Skeletal muscle satellite cell (primary cell): ENCODE measurements around the gene LCAT.
"Not testable (repeated sequence)": the region's sequence is repeated elsewhere in the genome, so short reads cannot be mapped to it uniquely, and the experiment has no call there.

ENCODE experiments used
- H3K27me3 ChIP-seq: 2 replicates; pipeline ENCODE4 v1.7.0; 2013; ENCODE audit warnings: low read length; ENCODE audit not compliant: control insufficient read depth, insufficient read depth
- H3K36me3 ChIP-seq: 2 replicates; pipeline ENCODE4 v1.7.0; 2013; ENCODE audit warnings: mild to moderate bottlenecking, control low read depth, low read length; ENCODE audit not compliant: insufficient read depth
- H3K4me1 ChIP-seq: 2 replicates; pipeline ENCODE4 v1.7.0; 2013; ENCODE audit warnings: low read length; ENCODE audit not compliant: control insufficient read depth, insufficient read depth
- H3K4me2 ChIP-seq: 2 replicates; pipeline ENCODE4 v1.7.0; 2013; ENCODE audit warnings: mild to moderate bottlenecking, low read length
- H3K4me3 ChIP-seq: 2 replicates; pipeline ENCODE4 v1.7.0; 2013; ENCODE audit warnings: low read length
- H3K9ac ChIP-seq: 2 replicates; pipeline ENCODE4 v1.7.0; 2013; ENCODE audit warnings: mild to moderate bottlenecking, low read depth, low read length, moderate library complexity
- H3K9me3 ChIP-seq: replicated peaks from 2 replicates; pipeline ENCODE4 v1.7.0; 2013; ENCODE audit warnings: mild to moderate bottlenecking, control low read depth, low read length

Gene LCAT

DNA sequence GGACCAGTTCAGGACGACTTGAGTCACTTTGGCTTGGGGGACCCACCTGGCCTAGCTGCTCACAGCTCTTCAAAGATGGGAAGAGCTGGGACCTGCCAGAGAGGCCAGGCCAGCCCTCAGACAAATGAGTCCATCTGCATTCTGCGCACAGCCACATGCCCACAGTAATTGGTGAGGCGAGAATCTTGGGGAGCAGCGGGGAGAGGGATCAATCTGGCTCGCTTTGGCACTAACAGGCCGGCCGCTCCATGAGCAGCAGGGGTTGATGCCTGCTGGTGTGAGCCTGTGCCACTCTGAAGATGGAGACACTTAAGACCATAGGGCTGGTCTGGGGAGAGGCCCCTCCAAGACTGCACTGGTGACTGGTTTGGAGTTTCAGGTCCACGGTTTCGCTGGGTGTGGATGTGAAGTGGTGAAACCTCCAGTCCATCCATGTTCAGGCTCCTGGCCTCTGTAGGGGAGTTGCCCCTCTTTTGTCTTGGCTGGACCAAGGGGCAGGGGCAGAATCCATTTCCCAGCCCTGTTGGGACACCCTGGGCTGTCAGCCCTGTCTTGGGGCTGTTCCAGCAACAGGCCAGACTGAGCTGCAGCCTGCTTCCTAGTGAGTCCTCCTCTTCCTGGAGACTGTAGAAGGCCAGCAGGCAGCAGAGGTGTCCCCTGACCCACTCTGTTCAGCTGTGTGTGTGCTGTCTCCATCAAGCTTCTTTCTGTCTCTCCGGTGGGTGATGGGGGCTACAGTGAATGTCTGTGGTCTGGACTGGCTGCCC lies 19.6 kb downstream of the LCAT start:
- Histone ChIP-seq H3K4me2 (no peak overlapping the region), H3K9ac (no peak overlapping the region), H3K4me1 (peaks cover 13% of the 10 kb centered on the region), H3K27me3 (no peaks in the 10 kb centered on the region), H3K36me3 (peaks cover 32% of the 10 kb centered on the region), H3K4me3 (no peak overlapping the region), H3K9me3 (no peaks in the 10 kb centered on the region)

DNA sequence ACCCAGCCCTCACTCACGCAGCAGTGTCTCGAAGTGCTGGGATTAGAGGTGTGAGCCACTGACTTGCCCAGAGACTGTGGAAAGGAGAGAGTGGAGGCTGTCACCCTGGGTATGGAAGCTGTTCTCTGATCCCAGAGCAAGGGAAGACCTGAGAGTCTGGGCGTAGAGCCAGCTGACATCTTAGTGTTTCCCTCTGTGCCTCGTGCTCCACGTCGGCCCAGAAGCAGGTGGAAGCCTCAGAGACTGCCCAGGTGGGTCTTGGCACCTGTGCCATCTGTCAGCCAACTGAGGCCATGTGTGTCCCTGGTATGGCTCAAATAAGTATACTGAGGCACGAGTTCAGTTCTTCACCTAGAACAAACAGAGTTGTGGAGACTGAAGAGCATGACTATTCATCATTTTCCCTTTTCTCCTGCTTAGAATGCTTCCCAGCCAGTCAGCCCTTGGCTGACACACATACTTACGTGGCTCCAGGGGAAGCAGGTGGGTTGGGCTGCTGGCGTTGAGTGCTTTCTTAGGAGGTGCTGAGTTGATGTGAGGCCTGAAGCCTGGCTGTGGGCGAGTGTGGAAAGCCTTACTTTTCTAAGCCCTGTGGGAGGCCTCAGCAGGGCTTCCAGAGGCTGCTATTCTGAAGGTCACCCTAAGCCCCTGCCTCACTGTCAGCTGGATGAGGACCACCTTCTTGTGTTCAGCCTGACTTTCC lies 20.4 kb downstream of the LCAT start:
- Histone ChIP-seq H3K9ac (no peak overlapping the region), H3K4me3 (no peak overlapping the region), H3K36me3 (peaks cover 27% of the 10 kb centered on the region), H3K4me1 (peaks cover 13% of the 10 kb centered on the region), H3K4me2 (no peak overlapping the region), H3K27me3 (no peaks in the 10 kb centered on the region), H3K9me3 (no peaks in the 10 kb centered on the region)

DNA sequence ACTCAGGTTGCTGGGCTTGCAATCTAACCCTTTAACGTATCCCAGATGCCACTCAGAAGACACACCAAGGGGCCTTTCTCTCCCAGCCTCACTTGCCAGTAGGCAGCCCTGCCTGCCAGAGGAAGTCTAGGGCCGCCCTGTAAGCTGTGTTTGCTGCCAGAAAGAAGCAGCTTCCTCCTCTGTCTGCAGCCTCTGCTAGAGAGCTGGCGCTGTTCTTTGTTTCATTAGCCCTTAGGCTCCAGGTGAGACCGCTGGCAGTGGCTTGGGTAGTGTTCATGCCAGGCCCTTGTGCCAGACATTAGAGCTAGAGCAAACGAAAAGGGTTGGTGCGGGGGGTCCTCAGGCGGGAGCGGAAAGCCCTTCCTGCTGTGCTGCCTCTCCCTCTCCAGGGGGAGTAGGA lies 21.2 kb downstream of the LCAT start:
- Histone ChIP-seq H3K4me2 (no peak overlapping the region), H3K9ac (no peak overlapping the region), H3K27me3 (no peaks in the 10 kb centered on the region), H3K36me3 (peaks cover 21% of the 10 kb centered on the region), H3K4me1 (peaks cover 19% of the 10 kb centered on the region), H3K9me3 (no peaks in the 10 kb centered on the region), H3K4me3 (no peak overlapping the region)

DNA sequence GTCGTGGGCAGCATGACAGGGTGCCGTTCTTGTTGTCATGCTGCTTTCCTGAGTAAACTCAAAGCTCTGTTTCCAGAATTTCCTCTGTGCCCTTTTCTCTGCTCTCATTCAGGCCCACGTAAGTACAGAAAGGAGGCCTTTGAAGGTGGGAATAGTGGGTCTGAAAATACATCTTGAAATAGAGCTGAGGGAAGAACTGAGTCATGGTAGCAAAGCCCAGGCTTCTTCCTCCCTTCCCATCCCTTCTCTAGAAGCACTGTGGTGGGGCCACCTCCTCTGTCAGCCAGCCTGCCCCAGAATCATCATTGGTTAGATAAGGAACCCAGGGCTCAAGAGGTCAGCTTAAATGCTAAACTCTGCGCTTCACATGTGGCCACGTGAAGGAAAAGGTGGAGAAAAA lies 21.7 kb downstream of the LCAT start:
- Histone ChIP-seq H3K4me3 (no peak overlapping the region), H3K36me3 (peaks cover 16% of the 10 kb centered on the region)

DNA sequence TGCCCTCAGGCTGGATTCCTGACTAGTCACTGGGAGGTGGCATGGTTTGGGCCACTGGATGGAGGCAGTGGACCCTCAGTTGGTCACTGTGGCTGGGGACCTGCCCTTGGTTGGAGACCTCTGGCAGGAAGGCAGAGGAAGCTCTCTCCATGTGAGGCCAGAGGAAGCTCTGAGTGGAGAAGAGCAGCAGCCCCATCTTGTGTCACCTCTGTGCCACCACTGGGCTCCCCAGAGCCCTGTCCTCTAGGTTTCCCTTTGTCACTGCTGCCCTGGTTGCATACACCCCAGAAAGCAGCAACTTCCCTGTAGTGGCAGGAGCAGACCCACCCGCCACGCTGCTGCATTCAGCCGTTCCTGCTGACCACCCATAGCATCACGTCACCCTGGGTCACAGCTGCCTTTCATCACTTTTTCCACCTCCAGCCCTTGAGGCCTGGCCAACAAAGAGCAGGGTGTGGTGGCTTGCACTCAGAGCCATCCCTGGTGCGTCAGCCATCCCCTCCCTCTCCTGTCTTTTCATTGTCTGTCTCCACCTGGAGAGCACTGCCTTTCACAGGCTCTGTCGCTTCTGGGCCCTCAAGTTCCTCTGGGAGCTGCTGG lies 24.2 kb downstream of the LCAT start:
- no peak overlapping the region for H3K4me3 ChIP-seq
- H3K36me3 ChIP-seq: peaks cover 23% of the 10 kb centered on the region
- H3K9me3 ChIP-seq: no peaks in the 10 kb centered on the region

More for the DNA sequence above, 21.7 kb downstream of the LCAT start:
- Histone ChIP-seq H3K27me3 (no peaks in the 10 kb centered on the region), H3K4me2 (no peak overlapping the region), H3K4me1 (peaks cover 24% of the 10 kb centered on the region), H3K9ac (no peak overlapping the region), H3K9me3 (no peaks in the 10 kb centered on the region)

DNA sequence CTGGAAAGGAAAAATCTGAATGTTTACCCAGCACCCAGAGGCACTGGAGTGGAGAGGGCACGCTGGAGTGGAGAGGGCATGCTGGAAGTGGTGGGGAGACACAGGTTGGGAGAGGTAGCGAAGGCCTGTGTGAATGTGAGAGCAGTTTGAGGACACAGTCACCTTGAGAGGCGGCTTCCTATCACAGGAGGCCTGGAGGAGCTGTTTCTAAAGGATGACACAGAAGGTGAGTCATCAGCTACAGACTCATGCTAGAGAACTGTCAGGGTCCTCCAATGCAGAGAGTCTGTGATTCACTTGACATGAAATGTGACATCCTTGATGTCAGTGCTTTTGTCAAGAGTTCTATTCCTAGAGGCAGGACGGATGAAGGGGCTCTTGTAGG lies 26.1 kb downstream of the LCAT start:
- H3K9me3 ChIP-seq: no peaks in the 10 kb centered on the region
- no peaks in the 10 kb centered on the region for H3K27me3 ChIP-seq
- peaks cover 13% of the 10 kb centered on the region for H3K36me3 ChIP-seq
- H3K9ac ChIP-seq: no peak overlapping the region
- H3K4me3 ChIP-seq: no peak overlapping the region
- H3K4me2 ChIP-seq: peak overlapping the region; percentile 15
- H3K4me1 ChIP-seq: peaks cover 17% of the 10 kb centered on the region

More for the DNA sequence above, 24.2 kb downstream of the LCAT start:
- peaks cover 17% of the 10 kb centered on the region for H3K4me1 ChIP-seq
- H3K27me3 ChIP-seq: no peaks in the 10 kb centered on the region
- H3K4me2 ChIP-seq: no peak overlapping the region
- H3K9ac ChIP-seq: no peak overlapping the region

DNA sequence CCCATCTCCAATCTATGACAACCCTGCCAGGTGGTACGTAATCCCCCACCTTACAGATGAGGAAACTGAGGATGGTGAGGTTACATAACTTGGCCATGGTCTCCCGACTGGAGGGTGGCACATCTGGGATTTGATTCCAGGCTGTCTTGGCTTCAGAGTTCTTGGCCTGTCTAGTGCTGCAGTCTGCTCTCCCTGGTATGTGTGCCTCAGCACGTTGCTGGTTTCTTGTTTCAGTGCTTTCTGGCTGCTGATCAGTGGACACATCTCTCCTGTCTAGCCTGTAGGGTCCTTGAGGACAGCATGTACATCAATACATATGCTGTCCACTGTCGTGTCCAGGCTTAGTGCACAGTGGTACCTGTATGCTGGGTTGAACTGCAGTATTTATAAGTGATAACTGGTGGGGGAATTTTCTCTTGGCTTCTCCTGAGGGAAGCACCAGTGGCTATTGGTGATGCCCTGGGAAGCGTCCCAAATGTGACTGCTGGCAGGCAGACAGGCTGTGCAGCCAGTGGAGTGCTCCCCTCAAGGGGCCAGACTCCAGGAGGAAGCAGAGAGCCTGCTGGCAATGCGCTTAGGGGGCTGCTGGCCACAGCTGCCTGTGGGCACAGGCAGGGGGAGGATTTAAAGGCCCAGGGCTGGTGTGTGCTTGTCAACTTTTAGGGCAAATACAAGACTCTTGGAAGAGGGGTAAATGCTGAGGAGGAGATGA lies 26.6 kb downstream of the LCAT start:
- peaks cover 13% of the 10 kb centered on the region for H3K36me3 ChIP-seq
- H3K9me3 ChIP-seq: no peaks in the 10 kb centered on the region
- H3K27me3 ChIP-seq: no peaks in the 10 kb centered on the region
- H3K9ac ChIP-seq: no peak overlapping the region
- H3K4me2 ChIP-seq: peak overlapping the region; percentile 15
- no peak overlapping the region for H3K4me3 ChIP-seq
- peaks cover 17% of the 10 kb centered on the region for H3K4me1 ChIP-seq

DNA sequence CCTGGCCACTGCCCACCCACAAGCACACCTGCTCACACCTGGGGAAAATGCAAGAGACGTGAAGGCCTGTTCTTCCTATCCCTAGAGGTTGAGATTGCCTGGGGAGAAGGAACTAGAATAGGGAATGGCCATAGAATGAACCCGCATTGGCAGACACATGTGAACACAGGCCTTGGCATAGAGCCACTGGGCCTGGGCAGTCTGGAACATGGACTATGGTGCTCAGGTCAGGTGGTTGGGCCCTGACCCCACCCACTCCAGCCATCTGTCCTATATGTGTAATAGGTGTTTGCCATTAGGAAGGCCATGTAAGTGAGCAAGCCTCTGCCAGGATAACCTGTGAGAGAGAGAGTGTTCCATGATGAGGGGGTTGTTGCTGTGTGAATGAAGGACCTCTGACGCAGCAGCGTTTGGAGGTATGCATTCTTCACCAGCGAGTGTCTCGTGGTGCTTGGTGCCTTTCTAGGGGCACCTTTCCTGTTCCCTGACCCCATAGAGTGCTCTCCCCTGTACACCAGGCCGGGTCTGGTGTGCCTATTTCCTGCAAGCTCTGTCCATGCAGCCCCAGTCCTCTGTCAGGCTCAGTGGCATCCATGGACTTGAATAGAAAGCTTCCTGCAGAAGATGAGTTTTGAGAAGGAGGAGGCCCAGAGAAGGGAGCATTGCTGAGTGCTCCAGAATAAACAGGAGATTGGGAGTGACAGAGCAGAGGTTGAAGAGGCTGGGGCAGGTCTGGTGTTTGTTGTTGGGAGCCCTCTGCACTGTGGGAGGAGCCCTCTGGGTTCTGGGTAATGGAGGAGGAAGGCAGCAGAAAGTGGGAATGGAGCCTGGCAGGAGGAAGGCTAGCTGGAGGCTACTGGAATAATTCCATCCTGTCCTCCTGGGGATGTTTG lies 27.8 kb downstream of the LCAT start:
- no peak overlapping the region for H3K4me2 ChIP-seq
- H3K4me1 ChIP-seq: peaks cover 17% of the 10 kb centered on the region
- peaks cover 13% of the 10 kb centered on the region for H3K36me3 ChIP-seq
- H3K9ac ChIP-seq: no peak overlapping the region
- no peaks in the 10 kb centered on the region for H3K9me3 ChIP-seq
- no peaks in the 10 kb centered on the region for H3K27me3 ChIP-seq
- H3K4me3 ChIP-seq: no peak overlapping the region

DNA sequence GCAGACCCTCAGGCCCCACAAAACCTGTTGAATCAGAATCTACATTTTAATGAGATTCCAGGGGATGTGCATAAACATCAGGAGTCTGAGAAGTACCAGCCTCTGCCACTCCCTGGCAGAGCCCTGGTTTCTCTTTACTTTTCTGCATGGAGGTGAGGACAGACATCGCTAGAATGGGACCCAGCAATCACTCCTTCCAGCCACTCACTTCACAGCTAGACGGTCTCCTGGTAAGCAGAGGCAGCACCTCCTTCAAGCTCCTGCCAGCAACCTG lies 28.5 kb downstream of the LCAT start:
- H3K4me3 ChIP-seq, H3K9ac ChIP-seq, H3K27me3 ChIP-seq, H3K4me2 ChIP-seq, H3K9me3 ChIP-seq: not testable (repeated sequence)
- Histone ChIP-seq H3K4me1 (peaks cover 17% of the 10 kb centered on the region), H3K36me3 (peaks cover 13% of the 10 kb centered on the region)

DNA sequence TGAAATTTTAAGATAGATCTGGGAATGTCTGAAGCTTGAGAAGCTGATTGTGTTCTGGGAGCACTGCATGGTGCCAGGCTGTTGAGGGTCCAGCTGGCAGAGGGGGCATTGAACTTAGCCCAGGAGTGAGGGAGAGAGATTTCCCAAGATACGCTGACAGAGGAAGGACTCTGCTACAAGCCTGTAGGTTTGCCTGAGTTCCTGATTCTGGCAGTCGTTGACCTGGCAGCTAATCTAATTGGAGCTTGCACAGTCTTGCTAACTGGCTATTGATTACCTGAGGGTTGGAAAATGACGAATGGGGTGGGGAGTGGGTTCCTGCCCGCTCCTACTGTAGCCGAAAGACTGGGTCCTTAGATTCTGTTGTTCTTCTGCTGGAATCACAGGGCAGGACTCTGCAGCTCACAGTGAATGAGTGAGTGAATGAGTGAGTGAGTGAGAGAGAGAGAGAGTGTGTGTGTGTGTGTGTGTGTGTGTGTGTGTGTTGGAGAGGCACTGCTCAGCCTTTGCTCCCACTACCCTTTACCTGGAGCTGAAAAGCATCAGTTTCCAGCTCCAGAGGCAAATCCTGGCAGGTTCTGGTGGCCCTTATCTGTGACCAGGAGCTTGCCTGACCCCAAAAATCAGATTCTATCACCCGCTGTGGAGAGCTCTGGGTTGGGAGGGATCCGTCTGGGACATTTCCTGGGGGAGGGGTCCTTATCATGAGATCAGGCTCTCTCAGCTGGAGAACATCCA lies 29.0 kb downstream of the LCAT start:
- Histone ChIP-seq H3K4me2 (no peak overlapping the region), H3K27me3 (no peaks in the 10 kb centered on the region), H3K36me3 (peaks cover 13% of the 10 kb centered on the region), H3K4me3 (no peak overlapping the region), H3K9me3 (no peaks in the 10 kb centered on the region), H3K4me1 (peaks cover 17% of the 10 kb centered on the region), H3K9ac (no peak overlapping the region)
